HepG2 (cell line): Measurements from ENCODE around the gene RHOBTB1. TPM values are rescaled to one million over a fixed set of nuclear protein-coding genes. Genes with fewer than 3 reads are reported as not detected.

ENCODE experiments used
- ATAC-seq: fragments of 200-7000 bp; cut with Tn5 transposase; 3 replicates; pipeline ENCODE4 v1.9.1; 2020; ENCODE audit warnings: mild to moderate bottlenecking, moderate library complexity
- BruUV-seq: library from RNA; stranded (reverse); fragments of 400-500 nt; replicated peaks from 2 replicates; lab custom pipeline; 2021; lab: Mats Ljungman, UMichigan
- CTCF ChIA-PET: fragments of 300-600 bp; formaldehyde crosslinking; extraction: SDS; loops from one replicate; lab custom pipeline; 2021; ENCODE audit warnings: low total read pairs, inconsistent platforms, low intra/inter-chr PET ratio; lab: Yijun Ruan, JAX
- POLR2A ChIA-PET: fragments of 350-600 bp; sonication (Branson Sonifier 250); formaldehyde crosslinking; loops from one replicate; lab custom pipeline; 2020; ENCODE audit warnings: antibody characterized with exemption, inconsistent platforms; lab: Yijun Ruan, JAX
- DNase-seq: peaks from one replicate; pipeline ENCODE4 v3.0.0-alpha.2; 2015; ENCODE audit warnings: low spot score
- FAIRE-seq: peaks from 3 replicates; lab custom pipeline; 2011; peaks lifted over from hg19 to GRCh38; lab: Jason Lieb, UNC
- H2AFZ ChIP-seq: one replicate; pipeline ENCODE4 v1.6.1; 2011; ENCODE audit warnings: low read length, inconsistent platforms
- H3K27ac ChIP-seq: fragments of 300-600 bp; 3 replicates; pipeline ENCODE4 v1.8.0; 2011; ENCODE audit warnings: mixed run types, mild to moderate bottlenecking, mixed read lengths, low read length, inconsistent platforms; ENCODE audit not compliant: insufficient read depth; ENCODE audit errors: extremely low read length
- H3K27me3 ChIP-seq, 2 experiments: fragments of 200-600 bp in 1 of 2; 2 replicates in 1 of 2; 3 replicates in 1 of 2; pipeline versions ENCODE4 v1.6.0 to v1.8.0; 2011; ENCODE audit warnings: low read length in 2 of 2, mild to moderate bottlenecking in 2 of 2, moderate library complexity in 2 of 2, inconsistent platforms in 1 of 2; ENCODE audit not compliant: insufficient read depth in 2 of 2, control insufficient read depth in 1 of 2
- H3K36me3 ChIP-seq, 2 experiments: fragments of 200-600 bp in 1 of 2; replicated peaks in 1 of 2; 2 replicates in 1 of 2; 3 replicates in 1 of 2; pipeline versions ENCODE4 v1.5.1 to v1.8.0; 2011; ENCODE audit warnings: low read length in 2 of 2, inconsistent platforms in 1 of 2; ENCODE audit not compliant: insufficient read depth in 2 of 2, control insufficient read depth in 1 of 2
- H3K4me1 ChIP-seq: 2 replicates; pipeline ENCODE4 v1.5.1; 2012; ENCODE audit warnings: low read length, inconsistent platforms; ENCODE audit not compliant: insufficient read depth
- H3K4me2 ChIP-seq: 2 replicates; pipeline ENCODE4 v1.6.0; 2011; ENCODE audit warnings: low read depth, low read length, inconsistent platforms
- H3K4me3 ChIP-seq, 3 experiments: fragments of 200-600 bp in 1 of 3; sonication (generic), shearing (Covaris generic) in 1 of 3; replicated peaks in 1 of 3; 2 replicates each; pipeline ENCODE4 v1.5.1; 2011 to 2016; ENCODE audit warnings: low read length in 3 of 3, inconsistent platforms in 2 of 3, low read depth in 2 of 3, mild to moderate bottlenecking in 2 of 3, control low read depth in 1 of 3, mixed read lengths in 1 of 3; ENCODE audit not compliant: insufficient read depth in 1 of 3
- H3K79me2 ChIP-seq: one replicate; pipeline ENCODE4 v1.6.1; 2011; ENCODE audit warnings: low read length, inconsistent platforms; ENCODE audit not compliant: insufficient read depth
- H3K9ac ChIP-seq: 2 replicates; pipeline ENCODE4 v1.6.0; 2011; ENCODE audit warnings: mild to moderate bottlenecking, low read depth, low read length, inconsistent platforms; ENCODE audit not compliant: insufficient read depth
- H3K9me3 ChIP-seq: 2 replicates; pipeline ENCODE4 v1.5.1; 2012; ENCODE audit warnings: mild to moderate bottlenecking, low read length
- H4K20me1 ChIP-seq: 2 replicates; pipeline ENCODE4 v1.6.0; 2011; ENCODE audit warnings: inconsistent platforms, mild to moderate bottlenecking, low read length, moderate library complexity; ENCODE audit not compliant: insufficient read depth
- BATF2 ChIP-seq: sonication (generic); formaldehyde crosslinking; IDR thresholded peaks from 2 replicates; pipeline ENCODE4 v1.8.0; 2022; ENCODE audit warnings: mild to moderate bottlenecking, missing genetic modification reagents, moderate library complexity
- CEBPB ChIP-seq: IDR thresholded peaks from 2 replicates; pipeline ENCODE4 v1.6.1; 2011; ENCODE audit warnings: low read depth, low read length, improper control_type of control experiment, borderline replicate concordance
- CTCF ChIP-seq: sonication (generic); formaldehyde crosslinking; IDR thresholded peaks from 2 replicates; pipeline ENCODE4 v1.5.0; 2020; ENCODE audit warnings: mild to moderate bottlenecking, missing genetic modification reagents, moderate library complexity
- FOXJ3 ChIP-seq: sonication (generic); formaldehyde crosslinking; IDR thresholded peaks from 2 replicates; pipeline ENCODE4 v1.4.0; 2020; ENCODE audit warnings: missing genetic modification reagents, mild to moderate bottlenecking, borderline replicate concordance
- MTA3 ChIP-seq: sonication (generic); formaldehyde crosslinking; IDR thresholded peaks from 2 replicates; pipeline ENCODE4 v1.4.0; 2020; ENCODE audit warnings: missing genetic modification reagents
- NFYB ChIP-seq: sonication (generic); formaldehyde crosslinking; IDR thresholded peaks from 2 replicates; pipeline ENCODE4 v1.4.0; 2020; ENCODE audit warnings: missing genetic modification reagents
- POGZ ChIP-seq: sonication (generic); formaldehyde crosslinking; IDR thresholded peaks from 2 replicates; pipeline ENCODE4 v1.4.0; 2020; ENCODE audit warnings: mild to moderate bottlenecking, missing genetic modification reagents
- STAG1 ChIP-seq: sonication (generic); formaldehyde crosslinking; IDR thresholded peaks from 2 replicates; pipeline ENCODE4 v1.4.0; 2020; ENCODE audit warnings: missing genetic modification reagents
- ZNF556 ChIP-seq: sonication (generic); formaldehyde crosslinking; IDR thresholded peaks from 2 replicates; pipeline ENCODE4 v1.4.0; 2020; ENCODE audit warnings: mild to moderate bottlenecking, missing genetic modification reagents, borderline replicate concordance
- ZNF569 ChIP-seq: sonication (generic); formaldehyde crosslinking; IDR thresholded peaks from 2 replicates; pipeline ENCODE4 v1.5.0; 2020; ENCODE audit warnings: mild to moderate bottlenecking, missing genetic modification reagents, moderate library complexity, borderline replicate concordance
- ZNF639 ChIP-seq: conservative IDR thresholded peaks from 2 replicates; pipeline ENCODE4 v1.6.1; 2018; ENCODE audit warnings: missing genetic modification reagents
- WGBS: methylation state at CpG from one replicate; pipeline ENCODE4 v1.1.6; 2017; ENCODE audit warnings: low lambda C conversion rate; 5-methylcytosine and 5-hydroxymethylcytosine counted together
- in situ Hi-C: cut with HindIII; loops from 2 replicates; pipeline ENCODE4 v1.10.0; 2017; ENCODE audit warnings: low pct_unique_long_range_greater_than_20kb; ENCODE audit not compliant: extremely low pct_ligation_motif_present
- intact Hi-C: fragments of 100-400 bp; cut with micrococcal nuclease; formaldehyde crosslinking; loops from one replicate; pipeline ENCODE4 v1.10.0; 2022; ENCODE audit not compliant: unreplicated experiment
- polyA plus RNA-seq, 8 experiments: library from polyadenylated mRNA; depleted of rRNA in 3 of 8; stranded (reverse) in 7 of 8; unstranded in 1 of 8; fragments of >200 nt; fragmentation: Illumina TruSeq in 4 of 8; extraction: Trizol in 4 of 8; gene quantifications; 2 replicates each; pipeline versions ENCODE4 v1.2.1 to v1.2.3, GENCODE V29; 2011 to 2016; ENCODE audit warnings: low read depth in 4 of 8, missing spikeins in 1 of 8, mixed read lengths in 1 of 8; ENCODE audit not compliant: insufficient read depth in 1 of 8
- total RNA-seq, 5 experiments: library from RNA; depleted of rRNA; stranded (reverse); fragments of >200 nt; fragmentation: Illumina TruSeq; extraction: Trizol; gene quantifications; 2 replicates each; pipeline ENCODE4 v1.2.3, GENCODE V29; 2016; ENCODE audit warnings: low read depth in 1 of 5

RHOBTB1 gene
- total and polyA plus RNA-seq, 2 of the 13 experiments (the other 11 are each of a cell fraction or from before 2014, with no cell fraction given), result 18.8 to 59.5 TPM

GRCh38 chr10:60870803-60871202 is 73.2 kb downstream of the RHOBTB1 start:
- FAIRE-seq (no peak), ATAC-seq (no peak), DNase-seq (no peak)
- no peaks in the 10 kb centered on the region for H3K79me2 ChIP-seq
- H4K20me1 ChIP-seq, result no peaks in the 10 kb centered on the region
- no peak overlapping the region for H2AFZ ChIP-seq
- H3K9ac ChIP-seq, result no peak overlapping the region
- intact Hi-C loops (no loop called here), in situ Hi-C loops (no loop called here)
- H3K27me3 ChIP-seq, result no peaks in the 10 kb centered on the region
- H3K4me2 ChIP-seq, result no peak overlapping the region
- TF ChIP-seq ZNF639 (CRISPR knock-in tag) (no peak), ZNF569 (CRISPR knock-in tag) (no peak), CEBPB (peak; percentile 70), NFYB (CRISPR knock-in tag) (no peak)
- no peaks in the 10 kb centered on the region for H3K9me3 ChIP-seq
- POLR2A ChIA-PET, result no interaction called here
- H3K36me3 ChIP-seq, result peaks cover 12 to 18% of the 10 kb centered on the region in 2 experiments
- H3K4me3 ChIP-seq, result no peak overlapping the region
- no peak overlapping the region for H3K27ac ChIP-seq
- CTCF ChIA-PET, result no interaction called here
- BruUV-seq, result no TSS peak
- WGBS, result 68% methylated on average over 3 of the region's 3 CpGs
- H3K4me1 ChIP-seq, result no peaks in the 10 kb centered on the region

GRCh38 chr10:60870416-60870728 is 73.6 kb downstream of the RHOBTB1 start:
- in situ Hi-C loops (no loop called here), intact Hi-C loops (no loop called here)
- Histone ChIP-seq H3K27me3 (no peaks in the 10 kb centered on the region), H3K9me3 (no peaks in the 10 kb centered on the region), H3K79me2 (no peaks in the 10 kb centered on the region), H2AFZ (no peak overlapping the region), H4K20me1 (no peaks in the 10 kb centered on the region), H3K4me2 (no peak overlapping the region), H3K27ac (no peak overlapping the region), H3K9ac (no peak overlapping the region), H3K36me3 (peaks cover 10 to 14% of the 10 kb centered on the region in 2 experiments), H3K4me1 (no peaks in the 10 kb centered on the region), H3K4me3 (no peak overlapping the region)
- 96% methylated on average over 2 of the region's 2 CpGs for WGBS
- no peak for FAIRE-seq
- no TSS peak for BruUV-seq
- CTCF ChIA-PET, result no interaction called here
- DNase-seq, result no peak
- POLR2A ChIA-PET, result no interaction called here
- peak; percentile 27; the same call in 1 of the 2 replicates for TF ChIP-seq STAG1
- TF ChIP-seq ZNF556 (CRISPR knock-in tag), result no peak
- TF ChIP-seq POGZ, result no peak
- peak; percentile 18; the same call in 1 of the 2 replicates for TF ChIP-seq CTCF
- TF ChIP-seq ZNF639 (CRISPR knock-in tag), result no peak
- no peak for TF ChIP-seq BATF2 (CRISPR knock-in tag)
- no peak for TF ChIP-seq FOXJ3 (CRISPR knock-in tag)
- TF ChIP-seq MTA3 (CRISPR knock-in tag), result no peak
- peak; percentile 51; the same call in 1 of the 3 replicates for ATAC-seq
